BJ (cell line): ENCODE measurements around the gene OFD1. TPM values are rescaled to one million over a fixed set of nuclear protein-coding genes. Genes with fewer than 3 reads are reported as not detected.

Experiments
- CTCF ChIA-PET: fragments of 350-600 bp; formaldehyde crosslinking; extraction: SDS; loops from one replicate; lab custom pipeline; 2021; ENCODE audit warnings: antibody characterized with exemption, inconsistent platforms; lab: Yijun Ruan, JAX
- POLR2A ChIA-PET: fragments of 300-600 bp; sonication (Branson Sonifier 250); formaldehyde crosslinking; extraction: SDS; loops from one replicate; lab custom pipeline; 2021; ENCODE audit warnings: antibody characterized with exemption; lab: Charles Lee
- DNase-seq: peaks from one replicate; pipeline ENCODE4 v3.0.0-alpha.2; 2011; ENCODE audit warnings: low read depth
- H3K27me3 ChIP-seq: 2 replicates; pipeline ENCODE4 v1.6.0; 2011; ENCODE audit warnings: low read length; ENCODE audit not compliant: control insufficient read depth, insufficient read depth
- H3K36me3 ChIP-seq: 2 replicates; pipeline ENCODE4 v1.5.1; 2011; ENCODE audit warnings: low read length; ENCODE audit not compliant: control insufficient read depth, insufficient read depth
- H3K4me3 ChIP-seq: 2 replicates; pipeline ENCODE4 v1.5.1; 2011; ENCODE audit warnings: low read depth, mild to moderate bottlenecking, control low read depth, low read length
- polyA plus RNA-seq: library from polyadenylated mRNA; depleted of rRNA; stranded (reverse); fragments of >200 nt; gene quantifications from 2 replicates; pipeline ENCODE4 v1.2.3, GENCODE V29; 2011
- TF ChIP-seq, protein P1 (sequence below): IDR thresholded peaks from 2 replicates; pipeline ENCODE4 v1.5.1; 2011; ENCODE audit warnings: low read depth, mild to moderate bottlenecking, control low read depth, inconsistent platforms, low read length, moderate library complexity; ENCODE audit not compliant: insufficient read depth

The OFD1 gene
- polyA plus RNA-seq, 1 experiment, result 4.9 TPM

- TF ChIP-seq, protein P1, sequence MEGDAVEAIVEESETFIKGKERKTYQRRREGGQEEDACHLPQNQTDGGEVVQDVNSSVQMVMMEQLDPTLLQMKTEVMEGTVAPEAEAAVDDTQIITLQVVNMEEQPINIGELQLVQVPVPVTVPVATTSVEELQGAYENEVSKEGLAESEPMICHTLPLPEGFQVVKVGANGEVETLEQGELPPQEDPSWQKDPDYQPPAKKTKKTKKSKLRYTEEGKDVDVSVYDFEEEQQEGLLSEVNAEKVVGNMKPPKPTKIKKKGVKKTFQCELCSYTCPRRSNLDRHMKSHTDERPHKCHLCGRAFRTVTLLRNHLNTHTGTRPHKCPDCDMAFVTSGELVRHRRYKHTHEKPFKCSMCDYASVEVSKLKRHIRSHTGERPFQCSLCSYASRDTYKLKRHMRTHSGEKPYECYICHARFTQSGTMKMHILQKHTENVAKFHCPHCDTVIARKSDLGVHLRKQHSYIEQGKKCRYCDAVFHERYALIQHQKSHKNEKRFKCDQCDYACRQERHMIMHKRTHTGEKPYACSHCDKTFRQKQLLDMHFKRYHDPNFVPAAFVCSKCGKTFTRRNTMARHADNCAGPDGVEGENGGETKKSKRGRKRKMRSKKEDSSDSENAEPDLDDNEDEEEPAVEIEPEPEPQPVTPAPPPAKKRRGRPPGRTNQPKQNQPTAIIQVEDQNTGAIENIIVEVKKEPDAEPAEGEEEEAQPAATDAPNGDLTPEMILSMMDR, result peak; percentile 56
- CTCF ChIA-PET, result interaction anchor here (0.6 to 2.0 kb wide), 3 partner anchors 12 to 284 kb away, joined by 3 to 11 read pairs (median 4); no protein-coding TSS in a partner anchor
- no peak overlapping the region for H3K4me3 ChIP-seq
- DNase-seq, result no peak
- POLR2A ChIA-PET, result no interaction called here
- H3K36me3 ChIP-seq, result peaks cover 1% of the 10 kb centered on the region; the same call in 1 of the 2 replicates
- no peaks in the 10 kb centered on the region for H3K27me3 ChIP-seq
Observed at GRCh38 chrX:13747836-13748235, 13.3 kb downstream of the OFD1 start.

DNA sequence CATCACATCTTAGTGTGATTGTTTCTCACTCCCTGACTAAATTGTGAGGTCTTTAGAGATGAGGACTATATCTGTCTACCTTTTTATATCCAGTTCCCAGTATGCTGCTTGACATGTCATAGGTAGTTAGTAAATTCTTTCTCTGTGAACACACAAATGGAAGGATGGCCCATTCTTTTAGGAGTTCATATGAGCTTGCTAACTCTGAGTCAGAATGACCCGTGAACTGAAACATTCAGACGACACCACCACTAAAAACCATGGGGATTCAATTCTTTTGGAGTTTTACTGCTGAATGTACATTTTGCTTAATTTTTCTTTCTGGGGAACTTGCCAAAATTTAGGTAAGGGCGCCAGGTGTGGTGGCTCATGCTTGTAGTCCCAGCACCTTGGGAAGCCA lies 13.9 kb downstream of the OFD1 start:
- TF ChIP-seq, protein P1, result no peak
- Histone ChIP-seq H3K4me3 (no peak overlapping the region), H3K27me3 (no peaks in the 10 kb centered on the region), H3K36me3 (peaks cover 1% of the 10 kb centered on the region; the same call in 1 of the 2 replicates)
- DNase-seq, result no peak
- POLR2A ChIA-PET, result no interaction called here
- CTCF ChIA-PET, result interaction anchor here (0.6 to 2.3 kb wide), 4 partner anchors 13 to 241 kb away, joined by 3 to 11 read pairs (median 6); no protein-coding TSS in a partner anchor

- CTCF ChIA-PET, result interaction anchor here (0.9 to 2.3 kb wide), 5 partner anchors 58 to 281 kb away, joined by 3 to 6 read pairs (median 5); partner anchors contain the start of gene GEMIN8
- POLR2A ChIA-PET, result no interaction called here
- H3K27me3 ChIP-seq, result no peaks in the 10 kb centered on the region
- TF ChIP-seq, protein P1, result peak; percentile 46
- DNase-seq, result no peak
- no peak overlapping the region for H3K4me3 ChIP-seq
- peaks cover 1% of the 10 kb centered on the region; the same call in 1 of the 2 replicates for H3K36me3 ChIP-seq
Observed at GRCh38 chrX:13750204-13750603, 15.7 kb downstream of the OFD1 start.

DNA sequence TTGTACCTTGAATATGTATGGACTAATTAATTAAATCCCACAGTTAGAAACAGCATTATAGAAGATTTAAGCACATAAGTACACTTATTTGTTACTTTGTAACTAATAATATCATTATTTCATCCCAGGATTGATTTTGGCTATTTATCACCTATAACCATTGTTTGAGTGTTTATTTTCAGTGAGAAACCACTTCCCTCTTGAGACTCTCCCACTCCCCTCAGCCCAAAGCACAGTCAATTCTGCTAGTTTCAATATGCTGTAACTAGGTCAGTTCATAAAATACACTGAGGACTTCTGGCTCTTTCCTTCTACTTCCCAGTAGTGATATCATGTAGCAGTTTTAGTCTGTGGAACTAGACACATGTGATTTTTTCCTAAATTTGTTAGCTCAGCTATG lies 16.3 kb downstream of the OFD1 start:
- Histone ChIP-seq H3K36me3 (peaks cover 1% of the 10 kb centered on the region; the same call in 1 of the 2 replicates), H3K4me3 (no peak overlapping the region), H3K27me3 (no peaks in the 10 kb centered on the region)
- ChIA-PET CTCF (interaction anchor here (1.0 to 2.3 kb wide), 5 partner anchors 58 to 281 kb away, joined by 3 to 6 read pairs (median 3); partner anchors contain the start of gene GEMIN8), POLR2A (no interaction called here)
- TF ChIP-seq, protein P1, result no peak
- no peak for DNase-seq

- ChIA-PET CTCF (interaction anchor here (0.8 kb wide), 1 partner anchor 280 kb away, joined by 4 read pairs; no protein-coding TSS in a partner anchor), POLR2A (no interaction called here)
- TF ChIP-seq, protein P1, result no peak
- peaks cover 4% of the 10 kb centered on the region for H3K36me3 ChIP-seq
- DNase-seq, result no peak
- H3K4me3 ChIP-seq, result no peak overlapping the region
- H3K27me3 ChIP-seq, result no peaks in the 10 kb centered on the region
Observed at GRCh38 chrX:13752141-13752540, 17.6 kb downstream of the OFD1 start.
